ENCODE measurements around the gene NT5C1A. TPM values are rescaled to one million over a fixed set of nuclear protein-coding genes. Genes with fewer than 3 reads are reported as not detected.
A peak's percentile ranks its signal among the peaks of the same experiment; 100 is the strongest.

The NT5C1A gene
- total RNA-seq, 2 donors from 2014 or later, result 0.29 TPM; not detected in 1

DNA sequence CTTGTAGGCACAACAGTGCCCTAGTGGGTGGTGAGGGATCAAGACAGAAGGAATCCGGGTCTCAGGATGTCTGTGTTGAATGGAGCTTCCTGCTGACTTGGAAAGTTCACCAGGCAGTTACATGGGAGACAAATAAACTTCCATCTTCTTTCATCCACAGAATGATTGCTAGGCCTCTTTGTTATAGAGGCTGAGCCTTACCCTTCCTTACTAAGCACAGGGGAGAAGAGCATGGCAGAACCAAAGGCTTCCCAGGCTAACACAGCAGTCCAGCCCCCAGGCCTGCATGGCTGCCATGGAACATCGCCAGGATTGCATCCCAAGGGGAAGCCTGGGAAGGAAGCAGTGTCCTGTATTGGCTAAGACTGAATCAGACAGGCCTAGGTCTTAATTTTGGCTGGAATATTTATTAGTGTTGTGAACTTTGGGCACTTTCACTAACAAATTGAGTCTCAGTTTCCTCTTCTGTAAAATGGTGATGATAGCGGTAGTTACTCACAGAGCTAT, 51.2 kb downstream of the NT5C1A start:
- Mint-ChIP-seq H3K4me3 (no peak overlapping the region), H3K9me3 (no peaks in the 10 kb centered on the region), H3K27ac (no peak overlapping the region), H3K27me3 (ENCODE audit: low read depth) (peaks cover 31% of the 10 kb centered on the region), H3K4me1 (ENCODE audit: low read depth) (no peaks in the 10 kb centered on the region), H3K36me3 (ENCODE audit: insufficient read depth in 2 of 2) (no peaks in the 10 kb centered on the region)
- ATAC-seq (replicated peaks in 1 of 2) (no peak), DNase-seq (no peak)

DNA sequence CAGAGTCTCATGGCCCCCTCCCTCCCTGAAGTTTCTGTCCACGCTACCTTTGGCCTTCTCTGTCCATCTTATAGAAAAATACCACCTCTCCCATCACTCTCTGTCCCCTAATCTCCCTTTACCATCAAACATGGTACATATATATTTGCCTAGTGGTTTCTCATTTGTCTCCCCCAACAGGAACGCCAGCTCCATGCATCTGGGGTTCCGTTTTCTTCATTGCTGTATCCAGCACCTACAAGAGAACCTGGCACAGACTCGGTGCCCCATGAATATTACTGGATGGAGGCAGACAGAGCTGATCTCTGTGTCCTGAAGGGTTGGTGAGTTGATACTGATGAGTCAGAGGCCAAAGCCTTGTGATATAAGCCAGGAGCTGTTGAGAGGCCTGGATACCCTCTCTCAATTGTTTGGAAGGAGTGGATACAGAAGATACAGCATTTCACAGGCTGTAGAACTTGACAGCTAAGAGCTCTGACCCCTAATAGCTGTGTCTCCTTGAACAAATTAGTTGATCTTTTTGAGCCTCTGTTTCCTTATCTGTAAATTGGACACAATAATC, 54.3 kb downstream of the NT5C1A start:
- H3K27me3 Mint-ChIP-seq (ENCODE audit: low read depth), result peaks cover 7% of the 10 kb centered on the region
- no peaks in the 10 kb centered on the region for H3K36me3 Mint-ChIP-seq (ENCODE audit: insufficient read depth in 2 of 2)
- no peaks in the 10 kb centered on the region for H3K4me1 Mint-ChIP-seq (ENCODE audit: low read depth)
- no peak overlapping the region for H3K27ac Mint-ChIP-seq
- H3K4me3 Mint-ChIP-seq, result no peak overlapping the region
- ATAC-seq (replicated peaks in 1 of 2) (no peak), DNase-seq (no peak)
- no peaks in the 10 kb centered on the region for H3K9me3 Mint-ChIP-seq

DNA sequence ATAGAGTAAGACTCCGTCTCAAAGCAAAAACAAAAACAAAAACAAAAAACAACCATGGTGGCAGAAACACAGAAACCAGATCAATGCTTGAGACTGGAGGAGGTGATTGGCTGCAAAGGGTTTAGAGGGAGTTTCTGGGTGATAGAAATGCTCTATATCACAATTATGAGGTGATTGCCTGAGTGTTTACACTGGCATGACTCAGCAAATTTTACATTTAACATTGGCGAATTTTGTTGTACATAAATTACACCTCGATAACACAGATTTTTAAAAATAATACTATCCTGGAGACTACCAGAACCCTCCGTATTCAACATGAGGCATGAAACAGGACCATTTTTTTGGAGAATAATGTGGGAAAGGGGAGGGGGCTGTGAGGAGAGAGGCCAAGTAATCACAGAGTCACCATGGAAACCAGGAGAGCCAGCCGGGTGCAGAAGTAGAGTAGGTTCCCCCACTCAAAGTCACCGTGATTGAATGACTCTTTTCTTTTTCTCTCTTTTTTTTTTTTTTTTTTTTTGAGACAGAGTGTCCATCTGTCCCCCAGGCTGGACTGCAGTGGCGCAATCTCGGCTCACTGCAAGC, 56.7 kb downstream of the NT5C1A start:
- H3K36me3 Mint-ChIP-seq (ENCODE audit: insufficient read depth in 2 of 2), result no peaks in the 10 kb centered on the region
- ATAC-seq (replicated peaks in 1 of 2) (no peak), DNase-seq (no peak)
- no peak overlapping the region for H3K27ac Mint-ChIP-seq
- H3K9me3 Mint-ChIP-seq, result no peaks in the 10 kb centered on the region
- no peak overlapping the region for H3K4me3 Mint-ChIP-seq
- no peaks in the 10 kb centered on the region for H3K4me1 Mint-ChIP-seq (ENCODE audit: low read depth)
- H3K27me3 Mint-ChIP-seq (ENCODE audit: low read depth), result peaks cover 7% of the 10 kb centered on the region

- Mint-ChIP-seq H3K4me3 (no peak overlapping the region), H3K36me3 (ENCODE audit: insufficient read depth in 2 of 2) (no peaks in the 10 kb centered on the region), H3K4me1 (ENCODE audit: low read depth) (peaks cover 3% of the 10 kb centered on the region), H3K27me3 (ENCODE audit: low read depth) (peaks cover 7% of the 10 kb centered on the region), H3K9me3 (no peaks in the 10 kb centered on the region), H3K27ac (no peak overlapping the region)
- DNase-seq, result no peak
- no peak for ATAC-seq (replicated peaks in 1 of 2)
These were observed 57.4 kb downstream of the NT5C1A start for GRCh38 chr1:39614488-39614887.

GRCh38 chr1:39613250-39613649, 58.7 kb downstream of the NT5C1A start:
- no peak overlapping the region for H3K4me3 Mint-ChIP-seq
- no peaks in the 10 kb centered on the region for H3K36me3 Mint-ChIP-seq (ENCODE audit: insufficient read depth in 2 of 2)
- H3K9me3 Mint-ChIP-seq, result no peaks in the 10 kb centered on the region
- ATAC-seq (replicated peaks in 1 of 2), result no peak
- peaks cover 5% of the 10 kb centered on the region for H3K4me1 Mint-ChIP-seq (ENCODE audit: low read depth)
- DNase-seq, result no peak
- H3K27me3 Mint-ChIP-seq (ENCODE audit: low read depth), result peaks cover 7% of the 10 kb centered on the region
- H3K27ac Mint-ChIP-seq, result no peak overlapping the region

DNA sequence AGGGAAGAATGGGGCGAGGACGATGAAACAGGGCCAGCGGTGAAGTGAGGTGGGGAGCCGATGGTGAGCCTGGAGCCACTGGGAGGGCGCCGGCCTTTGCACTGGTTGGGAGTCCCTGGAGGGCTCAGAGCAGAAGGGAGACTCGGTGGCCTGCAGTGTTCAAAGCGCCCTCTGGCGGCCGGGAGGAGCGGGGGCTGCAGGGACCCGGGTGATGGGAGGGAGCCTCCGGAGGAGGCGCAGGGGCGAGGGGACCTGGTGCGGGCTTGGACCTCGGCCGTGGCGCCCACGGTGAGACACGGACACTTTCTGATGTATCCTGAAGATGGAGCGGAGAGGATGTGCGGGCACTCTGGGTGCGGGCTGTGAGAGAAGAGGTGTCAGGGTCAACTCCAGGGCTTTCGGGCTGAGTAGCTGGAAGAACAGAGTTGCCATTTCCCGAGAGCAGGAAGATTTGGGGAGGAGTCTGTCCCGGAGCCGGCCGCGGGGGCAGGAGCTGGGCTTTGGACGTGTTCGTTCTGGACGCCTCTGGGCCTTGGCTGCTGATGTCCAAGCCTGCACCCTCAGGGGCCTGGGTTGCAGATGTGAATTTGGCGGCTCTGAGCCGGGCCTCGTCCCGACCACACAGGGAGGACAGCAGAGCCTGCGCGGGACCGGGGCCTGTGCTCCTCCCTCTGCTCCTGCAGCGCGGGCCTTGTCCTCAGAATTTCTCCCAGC, 62.1 kb downstream of the NT5C1A start:
- ATAC-seq (replicated peaks in 1 of 2), result peak; percentile 82 to 93
- Mint-ChIP-seq H3K4me3 (peak overlapping the region in 1 of 2 donors; percentile 20), H3K27ac (no peak overlapping the region), H3K9me3 (no peaks in the 10 kb centered on the region), H3K36me3 (ENCODE audit: insufficient read depth in 2 of 2) (no peaks in the 10 kb centered on the region), H3K27me3 (ENCODE audit: low read depth) (no peaks in the 10 kb centered on the region), H3K4me1 (ENCODE audit: low read depth) (peaks cover 14% of the 10 kb centered on the region)
- DNase-seq, result peak; percentile 80 to 85

Other genes starting within 250 kb of the NT5C1A start
- gene BMP8A, start 180.5 kb downstream of the NT5C1A start, total RNA-seq, result under 1 TPM; 0.35 to 0.38 TPM
- gene PABPC4, start 95.3 kb downstream of the NT5C1A start, total RNA-seq, result 100 to 1,000 TPM; 333 to 424 TPM
- under 1 TPM; 0.32 to 0.89 TPM for gene HEYL, start 32.5 kb downstream of the NT5C1A start, total RNA-seq
- under 1 TPM; 0.35 to 0.86 TPM for gene HPCAL4, start 19.3 kb upstream of the NT5C1A start, total RNA-seq
- gene PPIE, start 66.8 kb upstream of the NT5C1A start, total RNA-seq, result 10 to 100 TPM; 47.3 to 54.6 TPM
- 1 to 10 TPM; 2.9 TPM for gene OXCT2, start 99.2 kb upstream of the NT5C1A start, total RNA-seq
- gene BMP8B, start 116.8 kb upstream of the NT5C1A start, total RNA-seq, result 1 to 10 TPM in 1 of 2 donors, under 1 TPM in 1; 0.69 to 1.5 TPM
- gene TRIT1, start 211.4 kb upstream of the NT5C1A start, total RNA-seq, result 10 to 100 TPM; 20.5 to 22.6 TPM
- under 1 TPM; 0.30 to 0.70 TPM for gene MYCL, start 229.8 kb upstream of the NT5C1A start, total RNA-seq